Measurements from ENCODE around the gene AATK.

DNA sequence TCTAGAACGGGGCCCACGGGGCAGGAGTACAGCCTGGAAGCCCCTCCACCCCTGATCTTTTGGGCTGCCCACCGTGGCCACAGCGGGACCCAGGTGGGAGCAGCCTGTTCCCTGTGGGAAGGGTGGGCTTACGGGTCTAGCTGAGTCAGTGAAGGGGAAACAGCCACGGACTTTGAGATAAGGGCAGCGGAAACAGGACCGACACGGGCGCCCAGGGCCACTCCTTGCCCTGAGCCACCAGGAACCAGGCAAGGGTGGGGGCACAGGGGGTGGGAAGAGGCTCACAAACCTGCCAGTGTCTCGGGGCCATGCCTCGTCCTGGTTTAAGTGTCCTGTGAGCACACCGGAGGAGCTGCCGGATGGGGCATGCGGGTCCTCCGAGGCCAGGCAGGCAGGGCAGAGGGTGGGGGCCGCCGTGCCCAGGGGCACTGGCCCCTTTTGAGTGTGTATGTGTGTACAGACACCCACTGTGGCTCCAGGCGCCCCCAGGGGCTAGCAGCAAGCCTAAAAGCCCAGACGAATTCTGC is 48.3 kb downstream of the AATK start:
- TF ChIP-seq, protein P1, sequence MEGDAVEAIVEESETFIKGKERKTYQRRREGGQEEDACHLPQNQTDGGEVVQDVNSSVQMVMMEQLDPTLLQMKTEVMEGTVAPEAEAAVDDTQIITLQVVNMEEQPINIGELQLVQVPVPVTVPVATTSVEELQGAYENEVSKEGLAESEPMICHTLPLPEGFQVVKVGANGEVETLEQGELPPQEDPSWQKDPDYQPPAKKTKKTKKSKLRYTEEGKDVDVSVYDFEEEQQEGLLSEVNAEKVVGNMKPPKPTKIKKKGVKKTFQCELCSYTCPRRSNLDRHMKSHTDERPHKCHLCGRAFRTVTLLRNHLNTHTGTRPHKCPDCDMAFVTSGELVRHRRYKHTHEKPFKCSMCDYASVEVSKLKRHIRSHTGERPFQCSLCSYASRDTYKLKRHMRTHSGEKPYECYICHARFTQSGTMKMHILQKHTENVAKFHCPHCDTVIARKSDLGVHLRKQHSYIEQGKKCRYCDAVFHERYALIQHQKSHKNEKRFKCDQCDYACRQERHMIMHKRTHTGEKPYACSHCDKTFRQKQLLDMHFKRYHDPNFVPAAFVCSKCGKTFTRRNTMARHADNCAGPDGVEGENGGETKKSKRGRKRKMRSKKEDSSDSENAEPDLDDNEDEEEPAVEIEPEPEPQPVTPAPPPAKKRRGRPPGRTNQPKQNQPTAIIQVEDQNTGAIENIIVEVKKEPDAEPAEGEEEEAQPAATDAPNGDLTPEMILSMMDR (IDR thresholded peaks at IDR 0.05), result no peak
- TF ChIP-seq POLR2A (IDR thresholded peaks at IDR 0.05), result no peak
- TF ChIP-seq POLR2AphosphoS5 (IDR thresholded peaks at IDR 0.05), result no peak
- TF ChIP-seq EP300 (IDR thresholded peaks at IDR 0.05), result no peak

Measured in upper lobe of left lung (tissue), 4 donors.